Stimulated activated effector memory CD8-positive, alpha-beta T cell treated with anti-CD3 and anti-CD28 coated beads, Interleukin-12 subunit alpha, Interleukin-12 subunit beta, amount 100 ng/mL, for 72 hours (primary cell): ENCODE measurements around the gene EFEMP1.

Source experiments
- ATAC-seq: fragments of 150-1000 bp; cut with Tn5 transposase; 2 replicates; pipeline ENCODE4 v1.10.0; 2021
- DNase-seq, 2 donors: peaks; one replicate each; pipeline ENCODE4 v3.0.0; 2021 to 2022; ENCODE audit warnings: low spot score in 2 of 2
- H3K27ac Mint-ChIP-seq: one replicate; pipeline ENCODE4 v1.8.0; 2022; ENCODE audit warnings: mild to moderate bottlenecking, mixed read lengths
- H3K36me3 Mint-ChIP-seq: one replicate; pipeline ENCODE4 v1.8.0; 2022; ENCODE audit warnings: mild to moderate bottlenecking, mixed read lengths
- H3K4me1 Mint-ChIP-seq: one replicate; pipeline ENCODE4 v1.8.0; 2022; ENCODE audit warnings: mixed read lengths
- H3K4me3 Mint-ChIP-seq: one replicate; pipeline ENCODE4 v1.8.0; 2022; ENCODE audit warnings: mild to moderate bottlenecking, mixed read lengths
- H3K9me3 Mint-ChIP-seq: one replicate; pipeline ENCODE4 v1.8.0; 2022; ENCODE audit warnings: mixed read lengths

EFEMP1 gene

GRCh38 chr2:55917713-55918390 lies 5.7 kb downstream of the EFEMP1 start:
- Mint-ChIP-seq H3K4me3 (no peak overlapping the region), H3K36me3 (no peaks in the 10 kb centered on the region), H3K4me1 (no peaks in the 10 kb centered on the region), H3K27ac (no peak overlapping the region), H3K9me3 (peaks cover 2% of the 10 kb centered on the region)
- ATAC-seq (no peak), DNase-seq (no peak)

DNA sequence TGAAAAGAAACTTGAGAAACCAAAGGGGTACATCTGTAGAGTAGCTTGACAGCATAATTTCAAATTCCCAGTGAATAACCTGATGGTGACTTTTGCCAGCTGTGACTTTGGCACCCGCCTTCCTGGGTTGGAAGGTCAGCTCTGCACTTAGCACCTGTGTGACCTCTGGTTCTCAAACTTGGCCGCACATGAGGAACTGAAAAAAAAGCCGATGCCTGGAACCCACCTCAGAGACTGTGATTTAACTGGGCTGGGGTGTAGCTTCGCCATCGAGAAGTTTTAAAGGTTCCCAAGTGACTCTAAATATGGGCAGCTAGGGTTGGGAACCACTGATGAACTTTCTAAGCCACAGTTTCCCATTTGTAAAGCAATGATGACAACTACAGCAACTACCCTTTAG lies 6.5 kb downstream of the EFEMP1 start:
- H3K9me3 Mint-ChIP-seq = no peaks in the 10 kb centered on the region
- no peak overlapping the region for H3K27ac Mint-ChIP-seq
- no peak overlapping the region for H3K4me3 Mint-ChIP-seq
- no peaks in the 10 kb centered on the region for H3K4me1 Mint-ChIP-seq
- no peaks in the 10 kb centered on the region for H3K36me3 Mint-ChIP-seq
- DNase-seq (no peak), ATAC-seq (no peak)

GRCh38 chr2:55916473-55917049 lies 7.0 kb downstream of the EFEMP1 start:
- DNase-seq (no peak), ATAC-seq (no peak)
- no peaks in the 10 kb centered on the region for H3K36me3 Mint-ChIP-seq
- H3K4me3 Mint-ChIP-seq = no peak overlapping the region
- H3K9me3 Mint-ChIP-seq = no peaks in the 10 kb centered on the region
- H3K4me1 Mint-ChIP-seq = no peaks in the 10 kb centered on the region
- no peak overlapping the region for H3K27ac Mint-ChIP-seq

- H3K27ac Mint-ChIP-seq = no peak overlapping the region
- ATAC-seq = no peak
- H3K9me3 Mint-ChIP-seq = no peaks in the 10 kb centered on the region
- no peak for DNase-seq
- H3K36me3 Mint-ChIP-seq = no peaks in the 10 kb centered on the region
- no peak overlapping the region for H3K4me3 Mint-ChIP-seq
- no peaks in the 10 kb centered on the region for H3K4me1 Mint-ChIP-seq
Measured at GRCh38 chr2:55914786-55915185, 8.8 kb downstream of the EFEMP1 start.

DNA sequence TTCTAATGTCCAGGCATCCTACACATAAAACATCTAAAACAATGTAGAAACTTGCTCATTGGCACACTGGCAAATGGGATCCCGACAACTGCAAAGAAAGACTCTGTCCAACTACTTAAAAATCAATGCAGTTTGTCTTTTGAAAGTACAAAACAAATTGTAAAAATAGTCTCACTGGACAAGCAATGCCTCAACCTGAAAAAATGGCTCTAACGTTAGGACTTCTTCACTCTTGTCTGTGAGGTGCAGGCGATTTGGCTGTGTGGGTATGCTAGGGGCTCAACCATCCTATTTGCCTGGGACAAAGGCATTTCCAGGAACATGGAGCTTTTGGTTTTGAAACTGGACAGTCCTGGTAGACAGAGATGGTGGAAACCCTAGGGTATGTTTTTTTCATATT lies 10.7 kb downstream of the EFEMP1 start:
- Mint-ChIP-seq H3K27ac (no peak overlapping the region), H3K4me3 (no peak overlapping the region), H3K36me3 (no peaks in the 10 kb centered on the region), H3K4me1 (no peaks in the 10 kb centered on the region), H3K9me3 (peaks cover 2% of the 10 kb centered on the region)
- no peak for ATAC-seq
- DNase-seq = no peak

DNA sequence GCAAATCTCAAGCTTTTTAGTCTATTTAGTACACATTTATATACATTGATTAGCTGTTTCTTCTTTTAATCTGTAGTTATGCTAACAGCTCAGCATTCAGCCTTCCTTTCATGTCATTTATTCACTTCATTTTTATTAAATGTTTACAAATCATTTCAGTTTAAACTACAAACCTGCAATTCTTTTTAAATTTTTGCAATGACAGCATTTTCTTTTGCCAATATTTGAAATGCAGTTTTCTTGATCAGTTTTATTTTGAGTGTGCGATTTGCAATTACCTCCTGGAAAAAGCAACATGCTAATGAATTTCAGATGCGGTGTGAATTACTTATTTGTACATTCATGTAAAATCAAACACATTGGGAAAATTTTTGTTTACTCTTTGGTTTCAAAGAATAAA lies 13.5 kb downstream of the EFEMP1 start:
- H3K36me3 Mint-ChIP-seq = no peaks in the 10 kb centered on the region
- H3K4me1 Mint-ChIP-seq = no peaks in the 10 kb centered on the region
- DNase-seq (no peak), ATAC-seq (no peak)
- H3K9me3 Mint-ChIP-seq = peaks cover 2% of the 10 kb centered on the region
- H3K4me3 Mint-ChIP-seq = no peak overlapping the region
- no peak overlapping the region for H3K27ac Mint-ChIP-seq

DNA sequence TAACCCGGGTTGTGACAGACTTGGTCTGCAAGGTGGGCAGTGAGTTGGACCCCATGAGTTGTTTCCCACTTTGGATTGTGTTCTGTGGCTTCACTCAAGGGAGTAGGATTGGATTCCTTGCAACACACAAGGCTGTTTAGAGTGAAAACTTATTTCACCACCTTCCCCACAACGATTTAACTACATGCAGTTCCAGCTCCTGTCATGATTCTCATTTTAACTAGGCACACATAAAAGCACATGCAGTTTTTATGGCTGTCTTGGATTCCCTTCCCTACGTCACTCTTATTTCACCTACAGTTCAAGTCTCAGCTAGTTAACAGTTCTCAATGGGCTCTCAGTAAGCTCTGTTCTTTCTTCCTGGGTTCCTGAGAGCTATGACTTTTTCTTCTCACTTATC lies 15.9 kb downstream of the EFEMP1 start:
- Mint-ChIP-seq H3K9me3 (peaks cover 2% of the 10 kb centered on the region), H3K4me1 (no peaks in the 10 kb centered on the region), H3K36me3 (no peaks in the 10 kb centered on the region), H3K4me3 (no peak overlapping the region), H3K27ac (no peak overlapping the region)
- DNase-seq = no peak
- no peak for ATAC-seq

GRCh38 chr2:55906993-55907392 lies 16.6 kb downstream of the EFEMP1 start:
- Mint-ChIP-seq H3K4me1 (no peaks in the 10 kb centered on the region), H3K27ac (no peak overlapping the region), H3K36me3 (no peaks in the 10 kb centered on the region), H3K9me3 (peaks cover 2% of the 10 kb centered on the region), H3K4me3 (no peak overlapping the region)
- no peak for DNase-seq
- no peak for ATAC-seq

DNA sequence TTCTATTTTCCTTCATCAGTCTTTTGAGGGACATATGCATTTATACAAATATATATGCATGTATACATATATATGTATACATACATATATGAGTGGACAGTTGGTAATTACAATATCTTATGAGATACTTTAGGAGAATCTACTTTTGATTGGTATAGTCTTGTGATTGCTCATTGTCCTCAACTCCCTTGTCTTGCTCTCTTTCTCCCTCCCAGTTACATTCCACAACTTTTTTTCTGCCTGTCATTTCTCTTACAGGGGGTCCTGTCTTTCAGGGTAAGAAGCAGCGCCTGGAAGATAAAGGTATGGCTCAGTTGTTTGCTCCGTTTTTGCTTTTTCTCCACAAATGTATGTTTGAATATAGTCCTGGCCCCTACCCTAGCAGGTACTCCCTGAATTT lies 19.9 kb downstream of the EFEMP1 start:
- no peak for ATAC-seq

DNA sequence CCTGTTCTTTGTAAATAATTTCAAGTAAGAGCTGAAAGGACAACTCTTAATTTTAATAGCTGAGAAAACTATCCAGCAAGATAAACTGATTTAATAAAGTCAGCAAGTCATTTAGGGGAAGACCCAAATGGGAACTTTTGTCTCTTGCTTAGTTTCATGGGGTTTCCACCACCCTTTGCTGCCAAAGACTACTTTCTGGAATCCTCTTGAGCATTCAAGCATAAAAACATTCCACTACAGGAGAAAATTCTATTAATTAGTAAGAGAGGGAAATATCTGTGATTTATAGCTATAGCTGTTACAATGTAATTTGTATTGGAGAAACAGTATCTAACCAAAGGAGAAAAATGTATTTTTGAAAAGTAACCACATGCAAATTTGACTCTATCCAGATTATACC lies 20.6 kb downstream of the EFEMP1 start:
- no peak for ATAC-seq
- DNase-seq = no peak
- no peak overlapping the region for H3K27ac Mint-ChIP-seq
- H3K9me3 Mint-ChIP-seq = no peaks in the 10 kb centered on the region
- no peaks in the 10 kb centered on the region for H3K4me1 Mint-ChIP-seq
- H3K36me3 Mint-ChIP-seq = no peaks in the 10 kb centered on the region
- H3K4me3 Mint-ChIP-seq = no peak overlapping the region

More for the DNA sequence above, 19.9 kb downstream of the EFEMP1 start:
- no peaks in the 10 kb centered on the region for H3K36me3 Mint-ChIP-seq
- H3K9me3 Mint-ChIP-seq = peaks cover 2% of the 10 kb centered on the region
- H3K27ac Mint-ChIP-seq = no peak overlapping the region
- no peak for DNase-seq
- no peak overlapping the region for H3K4me3 Mint-ChIP-seq
- H3K4me1 Mint-ChIP-seq = no peaks in the 10 kb centered on the region

DNA sequence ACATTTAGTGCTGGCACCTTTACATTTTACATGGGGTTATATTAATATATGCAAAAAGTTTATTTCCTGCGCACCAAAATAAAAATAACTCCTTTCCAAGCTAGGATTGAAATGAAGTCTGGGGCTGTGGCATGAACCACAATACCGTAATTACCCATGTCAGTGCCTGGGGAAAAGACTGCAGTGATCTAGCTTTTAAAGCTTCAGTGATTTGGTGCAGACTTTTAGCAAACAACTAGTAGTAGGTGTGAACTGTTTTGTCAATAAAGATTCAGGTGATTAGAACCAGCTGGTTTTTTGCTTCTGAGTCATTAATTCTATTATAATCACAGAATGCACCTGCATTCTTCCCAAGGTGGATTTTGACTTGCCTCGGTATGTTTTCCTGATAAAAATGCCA lies 21.2 kb downstream of the EFEMP1 start:
- Mint-ChIP-seq H3K9me3 (no peaks in the 10 kb centered on the region), H3K27ac (no peak overlapping the region), H3K4me1 (no peaks in the 10 kb centered on the region), H3K4me3 (no peak overlapping the region), H3K36me3 (no peaks in the 10 kb centered on the region)
- ATAC-seq (no peak), DNase-seq (no peak)

GRCh38 chr2:55901941-55902340 lies 21.6 kb downstream of the EFEMP1 start:
- H3K9me3 Mint-ChIP-seq = no peaks in the 10 kb centered on the region
- DNase-seq = no peak
- ATAC-seq = no peak

GRCh38 chr2:55901322-55901721 lies 22.3 kb downstream of the EFEMP1 start:
- Mint-ChIP-seq H3K36me3 (no peaks in the 10 kb centered on the region), H3K27ac (no peak overlapping the region)

More at GRCh38 chr2:55901941-55902340, 21.6 kb downstream of the EFEMP1 start:
- Mint-ChIP-seq H3K36me3 (no peaks in the 10 kb centered on the region), H3K4me3 (no peak overlapping the region), H3K4me1 (no peaks in the 10 kb centered on the region), H3K27ac (no peak overlapping the region)

GRCh38 chr2:55899881-55900280 lies 23.7 kb downstream of the EFEMP1 start:
- DNase-seq = no peak
- Mint-ChIP-seq H3K9me3 (no peaks in the 10 kb centered on the region), H3K36me3 (no peaks in the 10 kb centered on the region)

More at GRCh38 chr2:55901322-55901721, 22.3 kb downstream of the EFEMP1 start:
- Mint-ChIP-seq H3K4me3 (no peak overlapping the region), H3K9me3 (no peaks in the 10 kb centered on the region), H3K4me1 (no peaks in the 10 kb centered on the region)
- DNase-seq (no peak), ATAC-seq (no peak)

GRCh38 chr2:55898386-55899040 lies 25.1 kb downstream of the EFEMP1 start:
- ATAC-seq = no peak

More at GRCh38 chr2:55899881-55900280, 23.7 kb downstream of the EFEMP1 start:
- Mint-ChIP-seq H3K4me1 (no peaks in the 10 kb centered on the region), H3K27ac (no peak overlapping the region), H3K4me3 (no peak overlapping the region)
- ATAC-seq = no peak

GRCh38 chr2:55896633-55897032 lies 26.9 kb downstream of the EFEMP1 start:
- H3K27ac Mint-ChIP-seq = no peak overlapping the region
- H3K4me3 Mint-ChIP-seq = no peak overlapping the region
- ATAC-seq = no peak
- no peaks in the 10 kb centered on the region for H3K4me1 Mint-ChIP-seq
- H3K36me3 Mint-ChIP-seq = no peaks in the 10 kb centered on the region
- DNase-seq = no peak
- H3K9me3 Mint-ChIP-seq = no peaks in the 10 kb centered on the region

More at GRCh38 chr2:55898386-55899040, 25.1 kb downstream of the EFEMP1 start:
- Mint-ChIP-seq H3K36me3 (no peaks in the 10 kb centered on the region), H3K4me1 (no peaks in the 10 kb centered on the region), H3K9me3 (no peaks in the 10 kb centered on the region), H3K27ac (no peak overlapping the region), H3K4me3 (no peak overlapping the region)
- DNase-seq = no peak
